ENCODE measurements around the gene PRR30. TPM values are rescaled to one million over a fixed set of nuclear protein-coding genes. Genes with fewer than 3 reads are reported as not detected.

The PRR30 gene
- total RNA-seq, 4 donors from 2014 or later, result not detected

DNA sequence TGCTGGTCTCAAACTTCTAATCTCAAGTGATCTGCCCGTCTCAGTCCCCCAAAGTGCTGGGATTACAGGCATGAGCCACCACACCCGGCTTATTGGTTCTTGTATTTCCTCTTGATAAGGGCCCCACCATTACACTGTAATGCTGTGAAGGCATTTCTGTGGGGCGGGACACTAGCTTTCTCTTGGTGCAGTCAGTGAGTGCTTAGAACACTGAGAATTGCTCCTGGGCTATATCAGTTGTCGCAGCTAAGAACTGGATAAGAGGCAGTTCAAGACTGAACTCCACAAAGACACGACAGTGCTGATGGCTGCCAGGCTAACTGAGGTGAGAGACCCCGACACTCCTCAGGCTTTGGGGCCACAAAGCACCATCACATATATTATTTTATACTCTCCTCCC is 50.6 kb downstream of the PRR30 start:
- no peaks in the 10 kb centered on the region for H3K27me3 ChIP-seq
- DNase-seq, result no peak
- TF ChIP-seq CTCF (IDR thresholded peaks at IDR 0.05) (no peak), POLR2A (IDR thresholded peaks at IDR 0.05) (peak; percentile 28 to 35)
- no peaks in the 10 kb centered on the region for H3K9me3 ChIP-seq
- peak overlapping the region in 3 of 4 donors; percentile 6 to 96 (median 81) for H3K27ac ChIP-seq
- peak overlapping the region in 3 of 4 donors; percentile 2 to 88 (median 65) for H3K4me3 ChIP-seq
- H3K4me1 ChIP-seq, result peaks cover 0 to 36% (median 10%) of the 10 kb centered on the region in 4 donors
- no peaks in the 10 kb centered on the region for H3K36me3 ChIP-seq

GRCh38 chr2:27087823-27088410 is 51.3 kb downstream of the PRR30 start:
- peaks cover 0 to 39% (median 8%) of the 10 kb centered on the region in 4 donors for H3K4me1 ChIP-seq
- H3K36me3 ChIP-seq, result no peaks in the 10 kb centered on the region
- H3K27me3 ChIP-seq, result no peaks in the 10 kb centered on the region
- peak overlapping the region in 3 of 4 donors; percentile 13 to 96 (median 93) for H3K27ac ChIP-seq
- no peak for DNase-seq
- no peaks in the 10 kb centered on the region for H3K9me3 ChIP-seq
- TF ChIP-seq POLR2A (IDR thresholded peaks at IDR 0.05) (no peak), CTCF (IDR thresholded peaks at IDR 0.05) (no peak)
- peak overlapping the region in 3 of 4 donors; percentile 2 to 88 (median 65) for H3K4me3 ChIP-seq

Other genes starting within 250 kb of the PRR30 start
- gene MAPRE3, start 168.8 kb downstream of the PRR30 start, total RNA-seq, result 10 to 100 TPM in 1 of 4 donors, 1 to 10 TPM in 3; 4.2 to 14.9 (median 5.9) TPM
- 100 to 1,000 TPM in 1 of 4 donors, 10 to 100 TPM in 3; 50.1 to 121 (median 82.0) TPM for gene TMEM214, start 106.4 kb downstream of the PRR30 start, total RNA-seq
- gene AGBL5, start 87.7 kb downstream of the PRR30 start, total RNA-seq, result 10 to 100 TPM in 3 of 4 donors, 1 to 10 TPM in 1; 7.5 to 18.2 (median 12.3) TPM
- 100 to 1,000 TPM; 136 to 329 (median 225) TPM for gene OST4, start 67.8 kb downstream of the PRR30 start, total RNA-seq
- 10 to 100 TPM in 2 of 4 donors, 1 to 10 TPM in 2; 7.9 to 32.2 (median 13.3) TPM for gene EMILIN1, start 60.8 kb downstream of the PRR30 start, total RNA-seq
- gene KHK, start 52.6 kb downstream of the PRR30 start, total RNA-seq, result 100 to 1,000 TPM in 3 of 4 donors, 10 to 100 TPM in 1; 40.4 to 576 (median 435) TPM
- 1 to 10 TPM in 2 of 4 donors, not detected in 2; 2.5 to 5.6 TPM for gene CGREF1, start 20.3 kb downstream of the PRR30 start, total RNA-seq
- gene ABHD1, start 15.6 kb downstream of the PRR30 start, total RNA-seq, result 1 to 10 TPM in 1 of 4 donors, not detected in 3; 2.8 TPM
- 100 to 1,000 TPM in 1 of 4 donors, 10 to 100 TPM in 3; 66.5 to 106 (median 69.4) TPM for gene PREB, start 4.8 kb downstream of the PRR30 start, total RNA-seq
- gene TCF23, start 9.6 kb upstream of the PRR30 start, total RNA-seq, result not detected
- gene ATRAID, start 72.6 kb upstream of the PRR30 start, total RNA-seq, result 100 to 1,000 TPM in 2 of 4 donors, 10 to 100 TPM in 2; 88.3 to 121 (median 101) TPM
- gene SLC5A6, start 72.9 kb upstream of the PRR30 start, total RNA-seq, result 10 to 100 TPM; 42.3 to 78.4 (median 65.8) TPM
- gene CAD, start 78.0 kb upstream of the PRR30 start, total RNA-seq, result 10 to 100 TPM; 21.2 to 42.9 (median 36.7) TPM
- under 1 TPM in 1 of 4 donors, not detected in 3; 0.35 TPM for gene SLC30A3, start 123.6 kb upstream of the PRR30 start, total RNA-seq
- 1 to 10 TPM in 1 of 4 donors, not detected in 3; 4.3 TPM for gene DNAJC5G, start 136.0 kb upstream of the PRR30 start, total RNA-seq
- gene TRIM54, start 143.0 kb upstream of the PRR30 start, total RNA-seq, result under 1 TPM in 1 of 4 donors, not detected in 3; 0.54 TPM
- 1 to 10 TPM in 2 of 4 donors, not detected in 2; 2.3 to 5.2 TPM for gene UCN, start 169.0 kb upstream of the PRR30 start, total RNA-seq
- 10 to 100 TPM; 41.5 to 62.3 (median 51.6) TPM for gene MPV17, start 183.7 kb upstream of the PRR30 start, total RNA-seq
- gene GTF3C2, start 217.4 kb upstream of the PRR30 start, total RNA-seq, result 100 to 1,000 TPM in 1 of 4 donors, 10 to 100 TPM in 3; 59.0 to 111 (median 74.6) TPM
- gene EIF2B4, start 230.9 kb upstream of the PRR30 start, total RNA-seq, result 10 to 100 TPM; 19.8 to 47.0 (median 33.7) TPM
- gene SNX17, start 231.2 kb upstream of the PRR30 start, total RNA-seq, result 10 to 100 TPM; 75.1 to 88.2 (median 77.1) TPM
- 10 to 100 TPM; 15.7 to 31.1 (median 24.7) TPM for gene ZNF513, start 241.3 kb upstream of the PRR30 start, total RNA-seq

Measured in Peyer's patch (tissue), 4 donors.